Stimulated activated CD8-positive, alpha-beta memory T cell treated with anti-CD3 and anti-CD28 coated beads, Interleukin-15, amount 100 ng/mL, for 4 hours (primary cell): ENCODE data around the gene CCDC50.

Experiments
- DNase-seq, 2 donors: peaks; one replicate each; pipeline ENCODE4 v3.0.0-alpha.2; 2020; ENCODE audit warnings: low read depth in 2 of 2

CCDC50 gene

GRCh38 chr3:191426311-191426710, 97.1 kb downstream of the CCDC50 start:
- DNase-seq, result no peak

- DNase-seq, result no peak
Measured at GRCh38 chr3:191428177-191428576, 99.0 kb downstream of the CCDC50 start.

- no peak for DNase-seq
Measured at GRCh38 chr3:191430103-191430502, 100.9 kb downstream of the CCDC50 start.

GRCh38 chr3:191431160-191431822, 102.1 kb downstream of the CCDC50 start:
- DNase-seq, result no peak

GRCh38 chr3:191432162-191432561, 103.0 kb downstream of the CCDC50 start:
- no peak for DNase-seq

- no peak for DNase-seq
Measured at GRCh38 chr3:191434024-191434423, 104.8 kb downstream of the CCDC50 start.

- DNase-seq, result no peak
Measured at GRCh38 chr3:191435981-191436380, 106.8 kb downstream of the CCDC50 start.

GRCh38 chr3:191438150-191438814, 109.1 kb downstream of the CCDC50 start:
- no peak for DNase-seq

GRCh38 chr3:191440532-191440931, 111.3 kb downstream of the CCDC50 start:
- DNase-seq, result no peak

GRCh38 chr3:191441687-191442086, 112.5 kb downstream of the CCDC50 start:
- DNase-seq, result no peak

- no peak for DNase-seq
Measured at GRCh38 chr3:191444569-191444968, 115.4 kb downstream of the CCDC50 start.
